MM.1S (cell line): Measurements from ENCODE around the gene FAM110A.

Experiments
- DNase-seq: peaks from one replicate; pipeline ENCODE4 v3.0.0-alpha.2; 2015
- H2AFZ ChIP-seq: fragments of 300-600 bp; sonication (generic); 2 replicates; pipeline ENCODE4 v1.6.0; 2016; ENCODE audit warnings: antibody characterized with exemption, low read length
- H3F3A ChIP-seq: fragments of 300-600 bp; sonication (generic); 2 replicates; pipeline ENCODE4 v1.6.1; 2016; ENCODE audit warnings: mild to moderate bottlenecking, antibody characterized with exemption, low read length, moderate library complexity, mixed read lengths; ENCODE audit not compliant: insufficient read depth
- H3K27ac ChIP-seq: fragments of 300-600 bp; sonication (generic); 2 replicates; pipeline ENCODE4 v1.5.1; 2016; ENCODE audit warnings: mild to moderate bottlenecking, low read length
- H3K27me3 ChIP-seq: fragments of 300-600 bp; sonication (generic); replicated peaks from 2 replicates; pipeline ENCODE4 v1.6.0; 2016; ENCODE audit warnings: low read length; ENCODE audit not compliant: insufficient read depth
- H3K36me3 ChIP-seq: fragments of 300-600 bp; sonication (generic); replicated peaks from 2 replicates; pipeline ENCODE4 v1.6.1; 2016; ENCODE audit warnings: mild to moderate bottlenecking, low read length, mixed read lengths; ENCODE audit not compliant: insufficient read depth
- H3K4me1 ChIP-seq: fragments of 300-600 bp; sonication (generic); 2 replicates; pipeline ENCODE4 v1.6.1; 2016; ENCODE audit warnings: low read length, mixed read lengths
- H3K4me2 ChIP-seq: fragments of 300-600 bp; sonication (generic); 2 replicates; pipeline ENCODE4 v1.6.0; 2016; ENCODE audit warnings: low read depth, low read length
- H3K4me3 ChIP-seq: fragments of 300-600 bp; sonication (generic); 2 replicates; pipeline ENCODE4 v1.5.1; 2016; ENCODE audit warnings: low read length, mixed read lengths
- H3K79me2 ChIP-seq: fragments of 300-600 bp; sonication (generic); 2 replicates; pipeline ENCODE4 v1.6.1; 2016; ENCODE audit warnings: mixed run types, low read length, mixed read lengths
- H3K9ac ChIP-seq: fragments of 300-600 bp; sonication (generic); 2 replicates; pipeline ENCODE4 v1.6.1; 2016; ENCODE audit warnings: low read length, mixed read lengths
- H3K9me2 ChIP-seq: fragments of 300-600 bp; sonication (generic); replicated peaks from 2 replicates; pipeline ENCODE4 v1.6.1; 2016; ENCODE audit warnings: mild to moderate bottlenecking, low read length, mixed read lengths; ENCODE audit not compliant: insufficient read depth
- H3K9me3 ChIP-seq: fragments of 300-600 bp; sonication (generic); replicated peaks from 2 replicates; pipeline ENCODE4 v1.6.1; 2016; ENCODE audit warnings: mild to moderate bottlenecking, low read length, mixed read lengths; ENCODE audit not compliant: insufficient read depth
- H4K20me1 ChIP-seq: fragments of 300-600 bp; sonication (generic); 2 replicates; pipeline ENCODE4 v1.6.1; 2016; ENCODE audit warnings: mild to moderate bottlenecking, low read length, moderate library complexity, mixed read lengths; ENCODE audit not compliant: insufficient read depth
- EZH2 ChIP-seq: fragments of 300-600 bp; sonication (generic); optimal IDR thresholded peaks from 2 replicates; pipeline ENCODE3; 2017; ENCODE audit warnings: low read depth, mild to moderate bottlenecking, antibody characterized with exemption, low read length, mixed read lengths
- EZH2phosphoT487 ChIP-seq: fragments of 300-600 bp; sonication (generic); IDR thresholded peaks from 2 replicates; pipeline ENCODE4 v1.6.1; 2018; ENCODE audit warnings: antibody characterized with exemption, low read length
- TF ChIP-seq, protein P1 (sequence below): fragments of 300-600 bp; sonication (generic); IDR thresholded peaks from 2 replicates; pipeline ENCODE4 v1.5.1; 2016; ENCODE audit warnings: antibody characterized with exemption, low read length, mixed read lengths

FAM110A gene

DNA sequence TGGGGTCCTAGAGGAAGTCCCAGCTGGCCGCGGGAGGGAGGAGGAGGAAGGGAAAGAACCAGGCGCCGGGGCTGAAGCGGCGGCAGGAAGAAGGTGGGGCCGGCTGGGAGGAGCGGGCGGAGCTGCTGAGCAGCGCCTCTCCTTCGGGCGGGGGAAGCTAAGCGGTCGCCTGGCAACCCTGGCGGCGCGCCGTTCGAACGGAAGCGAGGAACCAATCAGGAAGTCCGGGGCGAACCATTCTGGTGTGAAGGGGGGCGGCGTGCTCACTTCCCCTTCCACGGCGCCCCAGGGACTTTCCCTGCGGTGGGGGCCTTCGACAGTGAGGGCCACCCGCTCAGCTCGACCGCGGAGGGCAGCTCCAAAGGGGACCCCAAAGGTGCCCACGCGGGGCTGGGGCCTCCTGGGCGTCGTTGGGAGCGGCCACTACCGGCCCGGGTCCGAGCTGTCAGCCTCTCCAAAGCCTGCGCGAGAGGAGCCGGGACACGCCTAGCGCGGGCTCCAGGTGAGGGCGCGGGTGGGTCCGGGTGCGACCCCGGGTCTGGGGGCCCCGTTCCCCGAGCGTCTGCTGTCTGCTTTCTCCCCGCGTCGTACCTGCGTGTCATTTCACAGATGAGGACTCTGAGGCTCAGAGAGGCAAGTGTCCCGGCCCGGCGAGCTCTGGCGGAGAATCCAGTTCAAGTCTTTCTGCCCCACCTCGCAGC lies at the start of gene FAM110A:
FAM110A (plus strand) TSS at position 266 of the 701 bp plus-strand sequence. CDS start 11,090 bp downstream, outside the sequence.
- Histone ChIP-seq H3K4me3 (peak within 1 kb of the TSS; percentile 68), H2AFZ (peak within 1 kb of the TSS; percentile 87)

DNA sequence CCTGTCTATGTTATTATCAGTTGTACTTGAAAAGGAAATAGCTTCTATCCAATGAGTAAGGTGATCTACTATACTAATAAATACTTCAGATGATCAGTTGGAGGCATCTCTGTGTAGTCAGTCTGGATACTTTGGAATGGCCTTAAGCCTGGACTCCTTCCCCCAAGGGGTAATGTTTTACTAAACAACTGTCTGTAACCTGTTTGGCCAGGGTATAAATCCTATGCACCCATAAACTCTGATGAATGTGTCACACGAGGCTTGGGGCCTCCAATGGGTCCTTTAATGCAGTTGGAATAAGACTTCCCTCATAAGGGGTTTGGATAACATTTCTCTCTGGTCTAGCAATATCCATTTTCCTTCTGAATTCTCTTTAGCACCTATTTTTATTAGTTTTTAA lies 45.7 kb upstream of the FAM110A start:
- Histone ChIP-seq H3K9ac (no peak overlapping the region), H3K79me2 (no peaks in the 10 kb centered on the region), H3K27ac (no peak overlapping the region), H3F3A (no peaks in the 10 kb centered on the region), H3K4me3 (no peak overlapping the region), H2AFZ (no peak overlapping the region), H3K4me2 (no peak overlapping the region), H3K27me3 (no peaks in the 10 kb centered on the region), H3K9me2 (no peaks in the 10 kb centered on the region), H3K4me1 (no peaks in the 10 kb centered on the region), H3K9me3 (no peaks in the 10 kb centered on the region), H3K36me3 (no peaks in the 10 kb centered on the region), H4K20me1 (no peaks in the 10 kb centered on the region)
- no peak for TF ChIP-seq EZH2
- TF ChIP-seq, protein P1, sequence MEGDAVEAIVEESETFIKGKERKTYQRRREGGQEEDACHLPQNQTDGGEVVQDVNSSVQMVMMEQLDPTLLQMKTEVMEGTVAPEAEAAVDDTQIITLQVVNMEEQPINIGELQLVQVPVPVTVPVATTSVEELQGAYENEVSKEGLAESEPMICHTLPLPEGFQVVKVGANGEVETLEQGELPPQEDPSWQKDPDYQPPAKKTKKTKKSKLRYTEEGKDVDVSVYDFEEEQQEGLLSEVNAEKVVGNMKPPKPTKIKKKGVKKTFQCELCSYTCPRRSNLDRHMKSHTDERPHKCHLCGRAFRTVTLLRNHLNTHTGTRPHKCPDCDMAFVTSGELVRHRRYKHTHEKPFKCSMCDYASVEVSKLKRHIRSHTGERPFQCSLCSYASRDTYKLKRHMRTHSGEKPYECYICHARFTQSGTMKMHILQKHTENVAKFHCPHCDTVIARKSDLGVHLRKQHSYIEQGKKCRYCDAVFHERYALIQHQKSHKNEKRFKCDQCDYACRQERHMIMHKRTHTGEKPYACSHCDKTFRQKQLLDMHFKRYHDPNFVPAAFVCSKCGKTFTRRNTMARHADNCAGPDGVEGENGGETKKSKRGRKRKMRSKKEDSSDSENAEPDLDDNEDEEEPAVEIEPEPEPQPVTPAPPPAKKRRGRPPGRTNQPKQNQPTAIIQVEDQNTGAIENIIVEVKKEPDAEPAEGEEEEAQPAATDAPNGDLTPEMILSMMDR = no peak
- TF ChIP-seq EZH2phosphoT487 = no peak
- DNase-seq = no peak

More for the DNA sequence above, at the start of gene FAM110A:
- Histone ChIP-seq H3K79me2 (peaks cover 45% of the 10 kb centered on the region), H3K27ac (peak within 1 kb of the TSS; percentile 47; the same call in 1 of the 2 replicates), H3K9me2 (no peaks in the 10 kb centered on the region), H4K20me1 (no peaks in the 10 kb centered on the region), H3K27me3 (no peaks in the 10 kb centered on the region), H3F3A (peaks cover 13% of the 10 kb centered on the region), H3K36me3 (no peaks in the 10 kb centered on the region), H3K4me1 (peaks cover 28% of the 10 kb centered on the region), H3K9me3 (no peaks in the 10 kb centered on the region), H3K4me2 (peak within 1 kb of the TSS; percentile 90), H3K9ac (peak within 1 kb of the TSS; percentile 84)
- TF ChIP-seq EZH2phosphoT487 = no peak
- peak; percentile 93 for DNase-seq

DNA sequence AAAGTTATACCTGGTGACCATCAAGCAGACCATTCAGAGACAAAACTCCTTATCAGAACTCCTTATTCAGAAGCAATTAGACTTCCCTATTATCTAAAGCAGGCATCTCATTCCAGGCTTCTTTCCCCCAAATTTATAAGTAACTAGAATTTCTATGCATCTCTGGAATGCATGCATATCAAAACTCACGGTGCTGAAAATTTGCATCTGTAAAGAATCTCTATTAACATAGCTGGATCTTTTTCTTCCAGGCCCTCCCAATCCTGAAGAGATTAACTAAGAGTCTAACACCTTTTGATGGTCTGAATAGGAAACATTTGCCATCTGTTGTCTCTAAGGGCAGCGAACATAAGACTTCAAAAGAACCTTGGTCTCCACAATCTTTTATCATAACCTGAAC lies 42.5 kb upstream of the FAM110A start:
- H4K20me1 ChIP-seq = no peaks in the 10 kb centered on the region
- H3K4me3 ChIP-seq = no peak overlapping the region
- H3K4me2 ChIP-seq = no peak overlapping the region
- H3K27me3 ChIP-seq = peaks cover 6% of the 10 kb centered on the region
- no peaks in the 10 kb centered on the region for H3K36me3 ChIP-seq
- no peak overlapping the region for H3K9ac ChIP-seq
- H3K4me1 ChIP-seq = no peaks in the 10 kb centered on the region
- no peak for DNase-seq
- H3F3A ChIP-seq = no peaks in the 10 kb centered on the region
- H3K9me2 ChIP-seq = no peaks in the 10 kb centered on the region
- TF ChIP-seq EZH2 (no peak), EZH2phosphoT487 (no peak)
- TF ChIP-seq, protein P1 = no peak
- no peak overlapping the region for H2AFZ ChIP-seq
- no peak overlapping the region for H3K27ac ChIP-seq
- H3K9me3 ChIP-seq = no peaks in the 10 kb centered on the region
- no peaks in the 10 kb centered on the region for H3K79me2 ChIP-seq

DNA sequence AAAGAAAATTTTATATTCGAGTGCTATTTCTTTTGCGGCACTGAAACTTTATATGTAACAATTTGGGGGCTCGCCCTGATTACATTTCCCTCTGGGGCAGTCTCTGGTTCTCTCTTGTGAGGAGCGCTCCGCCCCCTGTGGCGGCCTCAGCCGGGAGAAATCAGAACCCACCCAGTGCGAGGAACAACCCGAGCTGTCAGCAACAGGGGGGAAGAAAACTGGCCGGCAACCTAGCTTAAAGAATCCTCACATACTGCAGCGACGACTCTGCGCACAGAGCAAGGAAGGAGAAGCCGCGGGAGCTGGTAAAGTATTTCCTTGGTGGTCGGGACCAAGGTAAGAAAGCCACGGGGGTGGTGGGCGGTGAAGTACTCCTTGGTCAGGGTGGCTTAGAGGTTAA lies 41.3 kb upstream of the FAM110A start:
- H3K9me2 ChIP-seq = no peaks in the 10 kb centered on the region
- no peaks in the 10 kb centered on the region for H3K36me3 ChIP-seq
- no peak overlapping the region for H3K9ac ChIP-seq
- no peaks in the 10 kb centered on the region for H4K20me1 ChIP-seq
- H3K27me3 ChIP-seq = peaks cover 6% of the 10 kb centered on the region
- H3K4me1 ChIP-seq = no peaks in the 10 kb centered on the region
- TF ChIP-seq EZH2 (no peak), EZH2phosphoT487 (no peak)
- TF ChIP-seq, protein P1 = no peak
- H3F3A ChIP-seq = no peaks in the 10 kb centered on the region
- no peak overlapping the region for H3K4me3 ChIP-seq
- H3K27ac ChIP-seq = no peak overlapping the region
- no peak overlapping the region for H3K4me2 ChIP-seq
- no peaks in the 10 kb centered on the region for H3K9me3 ChIP-seq
- no peak for DNase-seq
- no peaks in the 10 kb centered on the region for H3K79me2 ChIP-seq
- no peak overlapping the region for H2AFZ ChIP-seq
